ENCODE measurements around the gene SLC22A5.

DNA sequence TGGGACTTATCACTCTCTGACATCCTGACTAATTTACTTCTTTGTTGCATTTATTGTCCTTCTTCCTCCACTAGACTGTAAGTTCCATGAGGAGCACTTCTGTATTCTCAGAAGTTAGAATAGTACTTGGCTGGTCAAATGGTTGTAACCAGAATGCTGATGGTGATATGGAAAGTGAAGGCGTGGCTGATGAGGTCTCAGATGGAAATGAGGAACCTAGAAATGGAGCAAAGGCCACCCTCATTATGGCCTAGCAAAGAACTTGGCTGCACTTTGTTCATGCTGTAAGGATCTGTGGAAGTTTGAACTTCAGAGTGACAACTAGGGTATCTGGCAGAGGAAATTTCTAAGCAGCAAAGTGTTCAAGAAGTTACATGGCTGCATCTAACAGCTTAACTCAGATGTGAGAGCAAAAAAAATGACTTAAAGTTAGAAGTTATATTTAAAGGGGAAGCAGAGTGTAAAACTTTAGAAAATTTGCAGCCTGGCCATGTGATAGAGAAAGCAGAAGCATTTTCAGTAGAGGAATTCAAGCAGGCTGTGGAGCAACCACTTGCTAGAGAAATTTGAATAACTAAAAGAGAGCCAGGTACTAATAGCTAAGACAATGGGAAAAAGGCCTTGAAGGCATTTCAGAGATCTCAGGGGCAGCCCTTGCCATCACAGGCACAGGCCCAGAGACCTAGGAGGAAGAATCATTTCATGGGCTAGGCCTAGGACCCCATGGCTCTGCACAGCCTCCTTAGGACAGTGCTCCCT is 14.9 kb upstream of the SLC22A5 start:
- no peak for TF ChIP-seq EZH2phosphoT487 (IDR thresholded peaks at IDR 0.05; ENCODE audit: borderline replicate concordance, low read length)
- TF ChIP-seq, protein P1, sequence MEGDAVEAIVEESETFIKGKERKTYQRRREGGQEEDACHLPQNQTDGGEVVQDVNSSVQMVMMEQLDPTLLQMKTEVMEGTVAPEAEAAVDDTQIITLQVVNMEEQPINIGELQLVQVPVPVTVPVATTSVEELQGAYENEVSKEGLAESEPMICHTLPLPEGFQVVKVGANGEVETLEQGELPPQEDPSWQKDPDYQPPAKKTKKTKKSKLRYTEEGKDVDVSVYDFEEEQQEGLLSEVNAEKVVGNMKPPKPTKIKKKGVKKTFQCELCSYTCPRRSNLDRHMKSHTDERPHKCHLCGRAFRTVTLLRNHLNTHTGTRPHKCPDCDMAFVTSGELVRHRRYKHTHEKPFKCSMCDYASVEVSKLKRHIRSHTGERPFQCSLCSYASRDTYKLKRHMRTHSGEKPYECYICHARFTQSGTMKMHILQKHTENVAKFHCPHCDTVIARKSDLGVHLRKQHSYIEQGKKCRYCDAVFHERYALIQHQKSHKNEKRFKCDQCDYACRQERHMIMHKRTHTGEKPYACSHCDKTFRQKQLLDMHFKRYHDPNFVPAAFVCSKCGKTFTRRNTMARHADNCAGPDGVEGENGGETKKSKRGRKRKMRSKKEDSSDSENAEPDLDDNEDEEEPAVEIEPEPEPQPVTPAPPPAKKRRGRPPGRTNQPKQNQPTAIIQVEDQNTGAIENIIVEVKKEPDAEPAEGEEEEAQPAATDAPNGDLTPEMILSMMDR (IDR thresholded peaks at IDR 0.05; ENCODE audit: low read depth, low read length, poor library complexity, severe bottlenecking), result no peak
